Psoas muscle (tissue), 8 donors: Measurements from ENCODE around the gene TMEM72. TPM values are rescaled to one million over a fixed set of nuclear protein-coding genes. Genes with fewer than 3 reads are reported as not detected.

Source experiments
- ATAC-seq, 4 donors: fragments of 200-7000 bp; cut with Tn5 transposase; one replicate each; pipeline ENCODE4 v1.9.1; 2020; ENCODE audit warnings: moderate library complexity in 3 of 4, mild to moderate bottlenecking in 2 of 4
- DNase-seq, 2 donors: peaks; one replicate each; pipeline ENCODE4 v3.0.0-alpha.2; 2020
- H3K27ac ChIP-seq: fragments of 200-600 bp; one replicate; pipeline ENCODE4 v1.8.0; 2022
- H3K27me3 ChIP-seq, 3 donors: fragments of 200-600 bp in 1 of 3; one replicate each; pipeline versions ENCODE4 v1.6.1 to v1.8.0; 2013 to 2022; ENCODE audit warnings: low read length in 2 of 3, mild to moderate bottlenecking in 2 of 3, moderate library complexity in 1 of 3; ENCODE audit not compliant: insufficient read depth in 3 of 3
- H3K36me3 ChIP-seq, 2 donors: fragments of 200-600 bp in 1 of 2; one replicate each; pipeline versions ENCODE4 v1.6.1 to v1.8.0; 2013 to 2022; ENCODE audit warnings: low read depth in 1 of 2, mild to moderate bottlenecking in 1 of 2, moderate library complexity in 1 of 2; ENCODE audit not compliant: insufficient read depth in 1 of 2
- H3K4me1 ChIP-seq: fragments of 200-600 bp; one replicate; pipeline ENCODE4 v1.8.0; 2022
- H3K4me3 ChIP-seq: fragments of 200-600 bp; one replicate; pipeline ENCODE4 v1.8.0; 2022; ENCODE audit warnings: mild to moderate bottlenecking
- H3K9me3 ChIP-seq: fragments of 200-600 bp; one replicate; pipeline ENCODE4 v1.8.0; 2022
- CTCF ChIP-seq: fragments of 200-600 bp; IDR thresholded peaks from one replicate; pipeline ENCODE4 v1.8.0; 2022; ENCODE audit warnings: antibody characterized with exemption
- WGBS, 3 donors: extraction: QIAGEN DNeasy Blood & Tissue Kit; methylation state at CpG; one replicate each; pipeline versions ENCODE4 v1.1.6 to v1.1.7; 2013; 5-methylcytosine and 5-hydroxymethylcytosine counted together
- intact Hi-C, 2 donors: fragments of 100-400 bp; cut with DNase I; formaldehyde crosslinking; loops; one replicate each; pipeline versions ENCODE4 v1.11.0 to v1.14.2; 2022
- polyA plus RNA-seq, 3 donors: library from polyadenylated mRNA; stranded (reverse); fragments of 200-250 nt; gene quantifications; one replicate each; pipeline ENCODE4 v1.2.3, GENCODE V29; 2013
- total RNA-seq, 4 donors: library from RNA; stranded (reverse); fragmentation: NEBNext Ultra II Directional in 2 of 4; extraction: Animal tissue kit (Norgen Biotek cat#: 25700) in 2 of 4; gene quantifications; one replicate each; pipeline versions ENCODE4 v1.2.1 to v1.2.4, GENCODE V29; 2021 to 2023
- donor health status: healthy with polysubstance abuse.
- donor health status: DM: no; HTN: no; CAD: no; lungs with moderate emphysema.
- donor health status: Bipolar disorder and iron deficiency.
- donor health status: healthy.
- donor health status: DM: yes; HTN: yes; CAD: no.
- donor health status: DM: no; HTN: no; CAD: no.
- donor health status: DM: no; HTN: no; CAD: no.
- donor health status: DM: yes; HTN: yes; CAD: no.

The TMEM72 gene
- total and polyA plus RNA-seq, 7 donors, result not detected

- Histone ChIP-seq H3K4me3 (no peak overlapping the region), H3K36me3 (no peaks in the 10 kb centered on the region), H3K27ac (no peak overlapping the region), H3K4me1 (no peaks in the 10 kb centered on the region), H3K27me3 (no peaks in the 10 kb centered on the region), H3K9me3 (no peaks in the 10 kb centered on the region)
- ATAC-seq (peak in 1 of 4 donors; percentile 60), DNase-seq (peak; percentile 49 to 72)
- intact Hi-C loops, result no loop called here
- 46 to 68% (median 57%) methylated on average over 2 of the region's 2 CpGs for WGBS, 3 donors
- no peak for TF ChIP-seq CTCF
Measured at GRCh38 chr10:44927352-44927751, 16.2 kb downstream of the TMEM72 start.

- Histone ChIP-seq H3K9me3 (no peaks in the 10 kb centered on the region), H3K4me3 (no peak overlapping the region), H3K27me3 (no peaks in the 10 kb centered on the region), H3K4me1 (peaks cover 3% of the 10 kb centered on the region), H3K27ac (no peak overlapping the region), H3K36me3 (no peaks in the 10 kb centered on the region)
- intact Hi-C loops, result no loop called here
- no peak for DNase-seq
- no peak for ATAC-seq
- no peak for TF ChIP-seq CTCF
Measured at GRCh38 chr10:44928462-44928861, 17.3 kb downstream of the TMEM72 start.

- no peak for ATAC-seq
- intact Hi-C loops, result no loop called here
Measured at GRCh38 chr10:44929356-44930255, 18.5 kb downstream of the TMEM72 start.

GRCh38 chr10:44930904-44931620 lies 19.9 kb downstream of the TMEM72 start:
- intact Hi-C loops, result no loop called here
- 80 to 98% (median 91%) methylated on average over 4 of the region's 4 CpGs for WGBS, 3 donors
- no peak for TF ChIP-seq CTCF

More at GRCh38 chr10:44929356-44930255, 18.5 kb downstream of the TMEM72 start:
- H3K4me1 ChIP-seq, result peaks cover 3% of the 10 kb centered on the region
- no peak for DNase-seq
- no peaks in the 10 kb centered on the region for H3K27me3 ChIP-seq
- no peak overlapping the region for H3K4me3 ChIP-seq
- WGBS, 3 donors, result 81 to 95% (median 93%) methylated on average over 7 to 8 of the region's 8 CpGs
- no peaks in the 10 kb centered on the region for H3K36me3 ChIP-seq
- H3K27ac ChIP-seq, result no peak overlapping the region
- no peak for TF ChIP-seq CTCF
- no peaks in the 10 kb centered on the region for H3K9me3 ChIP-seq

More at GRCh38 chr10:44930904-44931620, 19.9 kb downstream of the TMEM72 start:
- no peak overlapping the region for H3K4me3 ChIP-seq
- no peaks in the 10 kb centered on the region for H3K36me3 ChIP-seq
- H3K4me1 ChIP-seq, result peaks cover 17% of the 10 kb centered on the region
- no peaks in the 10 kb centered on the region for H3K27me3 ChIP-seq
- no peak for DNase-seq
- no peak overlapping the region for H3K27ac ChIP-seq
- H3K9me3 ChIP-seq, result no peaks in the 10 kb centered on the region
- no peak for ATAC-seq
